ENCODE measurements around the gene FXR2. TPM values are rescaled to one million over a fixed set of nuclear protein-coding genes. Genes with fewer than 3 reads are reported as not detected.
A peak's percentile ranks its signal among the peaks of the same experiment; 100 is the strongest.

Gene FXR2
- total RNA-seq (10 to 100 TPM; 53.8 to 60.3 TPM), polyA plus RNA-seq (ENCODE audit: insufficient read depth, low read depth, low replicate concordance) (76.0 TPM)
- long read RNA-seq, donor 1, transcript FXR2-201 (17 exons, 2,957 nt): major isoform, 8 of 8 reads
- long read RNA-seq, donor 1, partial matches to known transcripts: 0 of 8 reads
- long read RNA-seq, donor 1, other reads (novel, unspliced or antisense): 0 of 8 reads
- long read RNA-seq, donor 2, partial matches to known transcripts: 33 of 34 reads
- long read RNA-seq, donor 2, other reads (novel, unspliced or antisense): 0 of 34 reads

GRCh38 chr17:7614425-7615264 is at the start of gene FXR2:
FXR2 (minus strand) TSS chr17:7614897; CDS start chr17:7614532, 365 bp downstream.
- H3K9me3 ChIP-seq: no peaks in the 10 kb centered on the region
- H3K27me3 ChIP-seq: no peaks in the 10 kb centered on the region
- H3K4me3 ChIP-seq: peak within 1 kb of the TSS; percentile 85 to 87
- no peaks in the 10 kb centered on the region for H3K36me3 ChIP-seq (ENCODE audit: low read depth, missing control alignments)
- peak; percentile 100 for DNase-seq
- WGBS, 2 donors: 1% methylated on average over 33 to 42 of the region's 93 CpGs
- H3K4me1 ChIP-seq: peaks cover 23% of the 10 kb centered on the region
- TF ChIP-seq CTCF (IDR thresholded peaks at IDR 0.05) (peak; percentile 38 to 70 (median 61)), POLR2A (IDR thresholded peaks at IDR 0.05) (peak; percentile 36)
- peak within 1 kb of the TSS; percentile 81 to 96 for H3K27ac ChIP-seq
- intact Hi-C loops (cut with DNase I; ENCODE audit: low total_unique reads): no loop called here

- Histone ChIP-seq H3K27ac (no peak overlapping the region), H3K27me3 (no peaks in the 10 kb centered on the region), H3K9me3 (no peaks in the 10 kb centered on the region), H3K4me3 (no peak overlapping the region), H3K36me3 (ENCODE audit: low read depth, missing control alignments) (no peaks in the 10 kb centered on the region), H3K4me1 (no peaks in the 10 kb centered on the region)
- TF ChIP-seq POLR2A (IDR thresholded peaks at IDR 0.05): no peak
- no peak for TF ChIP-seq CTCF (IDR thresholded peaks at IDR 0.05)
- peak; percentile 58 for DNase-seq
- intact Hi-C loops (cut with DNase I; ENCODE audit: low total_unique reads): no loop called here
- WGBS, 2 donors: 48 to 49% methylated on average over 10 of the region's 10 CpGs
These were observed 42.4 kb upstream of the FXR2 start for GRCh38 chr17:7656958-7657609.

GRCh38 chr17:7655541-7655840 is 40.8 kb upstream of the FXR2 start:
- Histone ChIP-seq H3K27ac (no peak overlapping the region), H3K27me3 (no peaks in the 10 kb centered on the region), H3K36me3 (ENCODE audit: low read depth, missing control alignments) (no peaks in the 10 kb centered on the region), H3K4me3 (no peak overlapping the region), H3K9me3 (no peaks in the 10 kb centered on the region), H3K4me1 (peaks cover 9% of the 10 kb centered on the region)
- DNase-seq: no peak
- WGBS, 2 donors: 89 to 91% methylated on average over 17 of the region's 17 CpGs
- TF ChIP-seq CTCF (IDR thresholded peaks at IDR 0.05) (no peak), POLR2A (IDR thresholded peaks at IDR 0.05) (no peak)
- intact Hi-C loops (cut with DNase I; ENCODE audit: low total_unique reads): no loop called here

GRCh38 chr17:7654832-7655540 is 40.3 kb upstream of the FXR2 start:
- no peak overlapping the region for H3K27ac ChIP-seq
- WGBS, 2 donors: 64 to 71% methylated on average over 16 of the region's 16 CpGs

More at GRCh38 chr17:7654832-7655540, 40.3 kb upstream of the FXR2 start:
- intact Hi-C loops (cut with DNase I; ENCODE audit: low total_unique reads): no loop called here
- Histone ChIP-seq H3K27me3 (no peaks in the 10 kb centered on the region), H3K9me3 (no peaks in the 10 kb centered on the region), H3K36me3 (ENCODE audit: low read depth, missing control alignments) (no peaks in the 10 kb centered on the region), H3K4me3 (no peak overlapping the region), H3K4me1 (peaks cover 12% of the 10 kb centered on the region)
- TF ChIP-seq POLR2A (IDR thresholded peaks at IDR 0.05) (no peak), CTCF (IDR thresholded peaks at IDR 0.05) (no peak)
- no peak for DNase-seq

Data from testis (tissue), 5 donors.